Activated CD8-positive, alpha-beta T cell treated with anti-CD3 and anti-CD28 coated beads for 36 hours (primary cell): Measurements from ENCODE around the gene ACSBG1. TPM values are rescaled to one million over a fixed set of nuclear protein-coding genes. Genes with fewer than 3 reads are reported as not detected.
"Not testable (repeated sequence)": the region's sequence is repeated elsewhere in the genome, so short reads cannot be mapped to it uniquely, and the experiment has no call there.

Experiments used
- ATAC-seq: fragments of 200-7000 bp; cut with Tn5 transposase; one replicate; pipeline ENCODE4 v1.10.0; 2021; ENCODE audit warnings: mild to moderate bottlenecking, moderate library complexity
- CTCF ChIA-PET: fragments of 350-600 bp; sonication (Branson Sonifier 250); formaldehyde crosslinking; loops from one replicate; lab custom pipeline; 2021; ENCODE audit warnings: antibody characterized with exemption; lab: Charles Lee
- POLR2A ChIA-PET: fragments of 350-600 bp; sonication (Branson Sonifier 250); formaldehyde crosslinking; loops from one replicate; lab custom pipeline; 2021; ENCODE audit warnings: antibody characterized with exemption; lab: Charles Lee
- DNase-seq: peaks from one replicate; pipeline ENCODE4 v3.0.0-alpha.2; 2020
- H3K27ac Mint-ChIP-seq: one replicate; pipeline ENCODE4 v1.8.0; 2021; ENCODE audit warnings: mild to moderate bottlenecking, mixed read lengths
- H3K27me3 Mint-ChIP-seq: one replicate; pipeline ENCODE4 v1.8.0; 2021; ENCODE audit warnings: mixed read lengths
- H3K36me3 Mint-ChIP-seq: one replicate; pipeline ENCODE4 v1.8.0; 2021; ENCODE audit warnings: low read depth, mixed read lengths
- H3K4me1 Mint-ChIP-seq: one replicate; pipeline ENCODE4 v1.8.0; 2021; ENCODE audit warnings: low read depth, mixed read lengths
- H3K4me3 Mint-ChIP-seq: one replicate; pipeline ENCODE4 v1.8.0; 2021; ENCODE audit warnings: mild to moderate bottlenecking, moderate library complexity, mixed read lengths
- H3K9me3 Mint-ChIP-seq: one replicate; pipeline ENCODE4 v1.8.0; 2021; ENCODE audit warnings: mixed read lengths
- intact Hi-C: fragments of 100-400 bp; cut with micrococcal nuclease; formaldehyde crosslinking; loops from one replicate; pipeline ENCODE4 v1.10.0; 2022
- total RNA-seq, 2 experiments: library from RNA; stranded (reverse); gene quantifications; one replicate each; pipeline ENCODE4 v1.2.3, GENCODE V29; 2021
- TF ChIP-seq, protein P1 (sequence below): fragments of 200-600 bp; IDR thresholded peaks from one replicate; pipeline ENCODE4 v1.8.0; 2022; ENCODE audit warnings: antibody characterized with exemption, mild to moderate bottlenecking

ACSBG1 gene
- total RNA-seq, 2 experiments from 2014 or later = 0.18 TPM; not detected in 1

- TF ChIP-seq, protein P1, sequence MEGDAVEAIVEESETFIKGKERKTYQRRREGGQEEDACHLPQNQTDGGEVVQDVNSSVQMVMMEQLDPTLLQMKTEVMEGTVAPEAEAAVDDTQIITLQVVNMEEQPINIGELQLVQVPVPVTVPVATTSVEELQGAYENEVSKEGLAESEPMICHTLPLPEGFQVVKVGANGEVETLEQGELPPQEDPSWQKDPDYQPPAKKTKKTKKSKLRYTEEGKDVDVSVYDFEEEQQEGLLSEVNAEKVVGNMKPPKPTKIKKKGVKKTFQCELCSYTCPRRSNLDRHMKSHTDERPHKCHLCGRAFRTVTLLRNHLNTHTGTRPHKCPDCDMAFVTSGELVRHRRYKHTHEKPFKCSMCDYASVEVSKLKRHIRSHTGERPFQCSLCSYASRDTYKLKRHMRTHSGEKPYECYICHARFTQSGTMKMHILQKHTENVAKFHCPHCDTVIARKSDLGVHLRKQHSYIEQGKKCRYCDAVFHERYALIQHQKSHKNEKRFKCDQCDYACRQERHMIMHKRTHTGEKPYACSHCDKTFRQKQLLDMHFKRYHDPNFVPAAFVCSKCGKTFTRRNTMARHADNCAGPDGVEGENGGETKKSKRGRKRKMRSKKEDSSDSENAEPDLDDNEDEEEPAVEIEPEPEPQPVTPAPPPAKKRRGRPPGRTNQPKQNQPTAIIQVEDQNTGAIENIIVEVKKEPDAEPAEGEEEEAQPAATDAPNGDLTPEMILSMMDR = no peak
- H3K27me3 Mint-ChIP-seq = no peaks in the 10 kb centered on the region
- no peak overlapping the region for H3K4me3 Mint-ChIP-seq
- H3K9me3 Mint-ChIP-seq = no peaks in the 10 kb centered on the region
- intact Hi-C loops = no loop called here
- no peak for ATAC-seq
- POLR2A ChIA-PET = interaction anchor here (1.7 kb wide), 1 partner anchor 18 kb away, joined by 3 read pairs; no protein-coding TSS in a partner anchor
- CTCF ChIA-PET = interaction anchor here (1.2 kb wide), 1 partner anchor 188 kb away, joined by 3 read pairs; no protein-coding TSS in a partner anchor
- no peak overlapping the region for H3K27ac Mint-ChIP-seq
- no peak for DNase-seq
- H3K4me1 Mint-ChIP-seq = peaks cover 20% of the 10 kb centered on the region
- peaks cover 24% of the 10 kb centered on the region for H3K36me3 Mint-ChIP-seq
Measured at GRCh38 chr15:78155355-78155939, 78.9 kb downstream of the ACSBG1 start.

- H3K27ac Mint-ChIP-seq = no peak overlapping the region
- peaks cover 24% of the 10 kb centered on the region for H3K36me3 Mint-ChIP-seq
- TF ChIP-seq, protein P1 = no peak
- peaks cover 23% of the 10 kb centered on the region for H3K4me1 Mint-ChIP-seq
- DNase-seq = no peak
- intact Hi-C loops = no loop called here
- no peaks in the 10 kb centered on the region for H3K27me3 Mint-ChIP-seq
- H3K4me3 Mint-ChIP-seq = no peak overlapping the region
- POLR2A ChIA-PET = no interaction called here
- no peaks in the 10 kb centered on the region for H3K9me3 Mint-ChIP-seq
- ATAC-seq = no peak
- CTCF ChIA-PET = no interaction called here
Measured at GRCh38 chr15:78154955-78155354, 79.4 kb downstream of the ACSBG1 start.

GRCh38 chr15:78151075-78151474, 83.3 kb downstream of the ACSBG1 start:
- H3K9me3 Mint-ChIP-seq, H3K27ac Mint-ChIP-seq, intact Hi-C loops, H3K27me3 Mint-ChIP-seq, CTCF ChIA-PET, ATAC-seq: not testable (repeated sequence)
- Mint-ChIP-seq H3K36me3 (peaks cover 16% of the 10 kb centered on the region), H3K4me3 (peak overlapping the region; percentile 88), H3K4me1 (peaks cover 39% of the 10 kb centered on the region)
- peak; percentile 30 for DNase-seq
- POLR2A ChIA-PET = interaction anchor here (0.6 to 3.6 kb wide), 4 partner anchors 9 to 390 kb away, joined by 3 to 13 read pairs (median 6); no protein-coding TSS in a partner anchor

DNA sequence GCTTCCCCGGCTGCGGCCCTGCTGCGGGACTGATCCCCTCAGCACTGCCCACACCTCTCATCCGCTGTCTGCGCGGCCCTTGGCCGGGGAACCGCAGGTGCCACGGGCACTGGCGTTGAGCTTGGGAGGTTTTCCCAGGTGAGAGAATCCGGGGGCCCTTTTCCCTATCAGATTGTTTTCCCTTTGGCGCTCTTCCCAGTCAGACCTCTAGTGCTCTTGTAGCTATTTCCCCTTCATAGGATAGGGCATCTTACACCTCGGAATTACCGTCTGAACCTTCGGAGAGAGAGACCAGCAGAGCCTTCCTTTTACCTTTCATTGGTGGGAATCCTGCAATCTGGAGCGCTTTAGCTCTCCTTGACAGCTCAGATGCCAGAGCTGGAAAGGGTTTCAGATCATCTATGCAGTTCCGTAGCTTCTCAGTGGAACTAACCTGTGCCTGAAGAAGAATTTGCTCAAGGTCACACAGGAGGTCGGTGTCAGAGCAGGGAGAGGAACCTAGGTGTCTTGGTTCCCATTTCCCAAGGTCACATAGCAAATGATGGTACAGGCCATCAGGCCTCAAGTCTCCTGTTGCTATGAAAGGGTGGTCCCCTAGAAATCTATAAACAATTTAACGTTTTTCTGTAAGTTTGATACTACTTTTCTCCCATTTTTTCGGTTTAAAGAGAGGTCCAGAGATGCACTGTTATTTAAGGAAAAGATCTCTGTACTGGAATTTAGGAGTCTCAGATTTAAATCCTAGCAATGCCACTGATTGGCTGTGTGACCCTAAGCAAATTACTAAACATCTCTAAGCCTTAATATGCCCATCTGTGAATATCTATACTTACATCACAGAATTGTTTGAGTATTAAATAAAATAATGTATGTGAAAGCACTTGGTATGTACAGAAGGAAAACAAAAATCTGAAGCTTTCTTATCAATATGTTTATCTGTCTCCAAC, 84.3 kb downstream of the ACSBG1 start:
- no peak for ATAC-seq
- peaks cover 16% of the 10 kb centered on the region for H3K36me3 Mint-ChIP-seq
- peak overlapping the region; percentile 71 for H3K27ac Mint-ChIP-seq
- H3K4me3 Mint-ChIP-seq = peak overlapping the region; percentile 88
- no peaks in the 10 kb centered on the region for H3K27me3 Mint-ChIP-seq
- no peaks in the 10 kb centered on the region for H3K9me3 Mint-ChIP-seq
- no peak for DNase-seq
- peaks cover 39% of the 10 kb centered on the region for H3K4me1 Mint-ChIP-seq
- ChIA-PET CTCF (interaction anchor here (0.8 to 2.9 kb wide), 5 partner anchors 13 to 90 kb away, joined by 3 to 12 read pairs (median 4); no protein-coding TSS in a partner anchor), POLR2A (interaction anchor here (0.9 to 3.6 kb wide), 16 partner anchors 8 to 391 kb away, joined by 3 to 13 read pairs (median 3); partner anchors contain the start of genes CIB2, DNAJA4 and IREB2)
- TF ChIP-seq, protein P1 = no peak
- intact Hi-C loops = no loop called here

DNA sequence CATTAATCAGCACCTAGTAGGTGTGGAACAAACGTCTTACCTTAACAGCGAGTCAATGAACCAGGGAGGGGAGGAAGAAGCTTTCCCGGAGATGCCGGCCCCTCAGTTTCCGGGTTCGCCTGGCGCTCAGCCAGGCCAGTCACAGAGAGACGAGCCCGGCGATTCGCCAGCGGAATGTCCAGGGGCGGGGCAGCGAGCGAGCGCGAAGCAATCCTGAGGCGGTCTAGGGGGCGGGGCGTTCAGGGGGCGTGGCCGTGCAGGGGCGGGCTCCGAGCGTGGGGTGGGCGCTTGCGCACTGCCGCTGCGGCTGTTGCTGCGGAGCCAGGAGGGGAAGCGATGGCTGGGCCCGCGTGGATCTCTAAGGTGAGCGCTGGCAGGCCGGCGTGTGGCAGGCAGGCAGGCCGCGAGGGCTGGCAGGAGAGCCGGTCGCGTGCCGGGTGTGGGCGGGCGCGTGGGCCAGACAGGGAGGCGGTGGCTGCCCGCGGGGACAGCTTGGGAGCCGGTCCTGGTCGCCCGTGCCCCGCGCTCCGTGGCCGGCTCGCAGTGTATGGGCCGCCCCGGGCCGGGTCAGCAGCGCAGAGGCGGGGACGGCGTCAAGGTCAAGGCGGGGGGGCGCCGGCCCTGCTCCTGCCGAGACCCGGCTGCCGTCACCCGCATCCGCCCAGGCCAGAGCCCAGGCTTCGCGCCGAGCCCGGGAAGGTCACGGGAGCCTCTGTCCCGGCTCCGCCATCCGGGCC, 85.1 kb downstream of the ACSBG1 start, which contains the start of gene IDH3A:
IDH3A (plus strand) TSS at position 295 of the 737 bp plus-strand sequence; CDS start at position 337, 42 bp downstream.
- DNase-seq (peak; percentile 100), ATAC-seq (peak; percentile 98)
- Mint-ChIP-seq H3K9me3 (no peaks in the 10 kb centered on the region), H3K4me3 (peak within 1 kb of the TSS; percentile 96), H3K27me3 (no peaks in the 10 kb centered on the region), H3K36me3 (peaks cover 16% of the 10 kb centered on the region), H3K27ac (peak within 1 kb of the TSS; percentile 93), H3K4me1 (peaks cover 39% of the 10 kb centered on the region)
- TF ChIP-seq, protein P1 = no peak
- CTCF ChIA-PET = interaction anchor here (1.2 to 2.9 kb wide), 4 partner anchors 18 to 91 kb away, joined by 3 to 12 read pairs (median 4); no protein-coding TSS in a partner anchor
- POLR2A ChIA-PET = interaction anchor here (0.6 to 3.6 kb wide), 14 partner anchors 9 to 289 kb away, joined by 3 to 13 read pairs (median 4); partner anchors contain the start of genes CIB2, DNAJA4 and IREB2
- intact Hi-C loops = no loop called here
